GM12875 (cell line): ENCODE measurements around the gene PRKCQ.

ENCODE experiments used
- H3K4me3 ChIP-seq: one replicate; pipeline ENCODE4 v1.5.1; 2011; ENCODE audit warnings: low read depth, low read length, control low read depth
- TF ChIP-seq, protein P1 (sequence below): IDR thresholded peaks from 2 replicates; pipeline ENCODE4 v1.5.1; 2011; ENCODE audit warnings: low read depth, mild to moderate bottlenecking, control low read depth, inconsistent platforms, low read length, moderate library complexity, borderline replicate concordance; ENCODE audit not compliant: insufficient read depth

Gene PRKCQ

DNA sequence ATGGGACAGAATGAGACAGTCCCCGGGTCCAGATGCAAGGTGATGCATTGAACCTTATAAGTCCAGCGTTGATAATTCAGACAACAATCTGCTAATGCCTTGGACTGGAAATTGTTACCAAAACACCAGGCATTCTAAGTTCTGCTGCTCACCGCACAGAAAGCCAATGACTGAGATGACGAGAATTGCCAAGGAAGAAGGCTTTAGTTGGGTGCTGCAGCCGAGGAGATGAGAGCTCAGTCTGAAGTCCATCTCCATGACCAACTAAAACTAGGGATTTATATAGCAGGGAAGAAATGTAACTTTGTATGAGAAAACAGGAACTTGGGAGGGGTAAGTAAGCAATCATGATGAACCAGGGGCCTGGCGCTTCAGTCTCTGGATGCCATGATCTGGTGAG lies 68.7 kb downstream of the PRKCQ start:
- no peak overlapping the region for H3K4me3 ChIP-seq
- TF ChIP-seq, protein P1, sequence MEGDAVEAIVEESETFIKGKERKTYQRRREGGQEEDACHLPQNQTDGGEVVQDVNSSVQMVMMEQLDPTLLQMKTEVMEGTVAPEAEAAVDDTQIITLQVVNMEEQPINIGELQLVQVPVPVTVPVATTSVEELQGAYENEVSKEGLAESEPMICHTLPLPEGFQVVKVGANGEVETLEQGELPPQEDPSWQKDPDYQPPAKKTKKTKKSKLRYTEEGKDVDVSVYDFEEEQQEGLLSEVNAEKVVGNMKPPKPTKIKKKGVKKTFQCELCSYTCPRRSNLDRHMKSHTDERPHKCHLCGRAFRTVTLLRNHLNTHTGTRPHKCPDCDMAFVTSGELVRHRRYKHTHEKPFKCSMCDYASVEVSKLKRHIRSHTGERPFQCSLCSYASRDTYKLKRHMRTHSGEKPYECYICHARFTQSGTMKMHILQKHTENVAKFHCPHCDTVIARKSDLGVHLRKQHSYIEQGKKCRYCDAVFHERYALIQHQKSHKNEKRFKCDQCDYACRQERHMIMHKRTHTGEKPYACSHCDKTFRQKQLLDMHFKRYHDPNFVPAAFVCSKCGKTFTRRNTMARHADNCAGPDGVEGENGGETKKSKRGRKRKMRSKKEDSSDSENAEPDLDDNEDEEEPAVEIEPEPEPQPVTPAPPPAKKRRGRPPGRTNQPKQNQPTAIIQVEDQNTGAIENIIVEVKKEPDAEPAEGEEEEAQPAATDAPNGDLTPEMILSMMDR: no peak

DNA sequence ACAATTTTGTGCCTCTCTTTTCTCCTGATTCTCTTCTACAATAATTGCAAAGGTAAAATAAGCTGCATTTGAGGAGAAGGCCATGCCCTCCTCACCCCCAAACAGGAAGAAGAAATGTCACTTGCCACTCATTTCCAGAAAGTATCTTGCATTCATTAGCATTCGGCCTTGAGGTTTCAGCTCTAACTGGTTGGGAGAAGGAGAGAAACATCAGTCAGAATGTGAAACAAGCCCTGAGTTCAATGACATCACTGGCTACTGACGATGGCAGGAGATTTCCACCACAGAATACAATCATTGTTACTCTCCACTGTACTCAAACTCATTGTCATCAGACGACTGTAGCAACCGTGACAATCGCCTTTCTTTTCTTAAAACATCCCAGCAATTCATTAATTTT lies 72.8 kb downstream of the PRKCQ start:
- TF ChIP-seq, protein P1: no peak

DNA sequence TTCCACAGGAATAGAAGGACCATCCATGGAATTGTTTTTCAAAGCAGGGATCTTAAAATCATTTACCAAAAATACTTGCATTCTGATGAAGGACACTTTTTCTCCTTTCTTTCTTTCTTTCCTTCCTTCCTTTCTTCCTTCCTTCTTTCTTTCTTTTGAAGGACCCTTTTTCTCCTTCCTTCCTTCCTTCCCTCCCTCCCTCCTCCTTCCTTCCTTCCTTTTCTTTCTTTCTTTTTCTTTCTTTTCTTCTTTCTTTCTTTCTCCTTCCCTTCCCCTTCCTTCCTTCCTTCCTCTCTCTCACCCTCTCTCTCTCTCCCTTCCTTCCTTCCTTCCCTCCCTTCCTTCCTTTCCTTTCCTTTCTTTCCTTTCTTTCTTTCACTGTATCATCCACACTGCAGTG lies 74.8 kb downstream of the PRKCQ start:
- no peak overlapping the region for H3K4me3 ChIP-seq
- TF ChIP-seq, protein P1: no peak

More for the DNA sequence above, 72.8 kb downstream of the PRKCQ start:
- no peak overlapping the region for H3K4me3 ChIP-seq

DNA sequence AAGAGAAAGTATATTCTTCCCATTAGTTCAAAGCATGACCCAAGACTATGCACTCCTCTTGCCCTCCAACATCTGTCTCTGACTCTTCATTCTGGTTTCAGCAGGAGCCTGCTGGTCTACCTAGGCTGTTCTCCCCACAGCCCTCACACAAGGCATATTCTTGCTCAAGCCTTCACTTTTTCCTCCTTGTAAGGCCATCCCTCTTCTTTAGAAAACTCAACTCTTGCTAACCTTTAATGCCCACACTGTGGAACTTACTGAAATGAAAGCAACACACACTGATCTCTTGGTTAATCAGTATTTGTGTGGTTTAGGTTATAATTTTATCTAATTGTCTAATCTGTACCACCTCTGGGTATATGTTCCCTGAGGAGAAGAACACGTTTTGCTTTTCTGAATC lies 75.8 kb downstream of the PRKCQ start:
- no peak overlapping the region for H3K4me3 ChIP-seq
- TF ChIP-seq, protein P1: no peak

DNA sequence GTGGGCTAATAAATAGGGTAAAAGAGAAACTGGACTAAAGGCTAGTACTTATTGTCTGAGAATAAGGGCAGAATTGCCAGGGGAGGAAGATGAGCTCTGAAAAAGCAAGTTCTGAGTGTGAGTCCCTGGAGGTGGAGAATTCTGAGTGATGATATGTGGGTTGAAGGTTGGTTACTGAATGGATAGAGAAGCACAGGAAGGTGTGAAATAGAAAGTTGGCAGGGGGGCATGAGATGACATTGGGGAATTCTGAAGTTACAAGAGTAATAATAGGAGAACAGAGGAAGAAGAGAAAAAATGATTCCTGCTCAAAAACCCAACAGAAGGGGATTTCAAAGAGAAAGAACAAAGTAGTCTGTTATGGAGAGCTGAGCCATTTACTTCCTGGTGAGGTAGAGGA lies 76.9 kb downstream of the PRKCQ start:
- TF ChIP-seq, protein P1: no peak

DNA sequence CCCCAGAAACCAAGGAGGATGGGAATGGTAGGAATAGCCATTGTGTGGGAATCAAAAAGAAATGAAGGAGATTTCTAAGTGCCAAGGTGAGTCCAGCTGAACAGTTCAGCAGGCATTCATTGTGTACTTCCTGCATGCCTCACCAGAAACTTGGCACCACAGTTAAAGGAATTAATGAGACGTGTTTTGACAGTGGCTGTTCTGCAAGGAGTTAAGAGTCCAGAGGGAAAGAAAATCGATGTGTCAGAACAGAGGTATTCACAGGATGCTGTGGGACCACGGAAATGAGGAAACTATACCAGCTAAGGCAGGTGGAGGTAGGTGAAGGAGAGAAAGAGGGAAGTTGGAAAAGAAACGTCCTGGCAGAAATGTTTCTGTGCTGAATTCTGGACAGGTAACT lies 78.1 kb downstream of the PRKCQ start:
- no peak overlapping the region for H3K4me3 ChIP-seq
- TF ChIP-seq, protein P1: no peak

More for the DNA sequence above, 76.9 kb downstream of the PRKCQ start:
- no peak overlapping the region for H3K4me3 ChIP-seq

DNA sequence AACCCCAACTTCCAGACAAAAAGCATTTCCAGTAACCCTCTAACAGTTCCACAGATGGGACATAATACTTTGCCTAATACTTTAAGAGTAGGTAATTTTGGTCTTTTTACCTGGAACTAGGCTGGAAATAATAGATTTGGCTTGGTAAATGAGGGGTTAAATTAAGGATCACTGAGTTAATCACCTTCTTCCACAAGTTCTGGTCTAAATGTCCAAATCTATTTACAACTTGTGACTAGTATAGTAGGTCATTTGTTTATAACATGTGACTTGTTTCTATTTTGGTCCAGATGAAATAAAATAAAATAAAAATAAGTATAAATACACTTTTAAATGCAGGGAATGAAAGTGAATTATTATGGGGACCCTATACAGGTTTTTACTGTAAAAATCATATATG lies 80.1 kb downstream of the PRKCQ start:
- H3K4me3 ChIP-seq: no peak overlapping the region
- TF ChIP-seq, protein P1: no peak
